ENCODE data around the gene ST6GAL1.

DNA sequence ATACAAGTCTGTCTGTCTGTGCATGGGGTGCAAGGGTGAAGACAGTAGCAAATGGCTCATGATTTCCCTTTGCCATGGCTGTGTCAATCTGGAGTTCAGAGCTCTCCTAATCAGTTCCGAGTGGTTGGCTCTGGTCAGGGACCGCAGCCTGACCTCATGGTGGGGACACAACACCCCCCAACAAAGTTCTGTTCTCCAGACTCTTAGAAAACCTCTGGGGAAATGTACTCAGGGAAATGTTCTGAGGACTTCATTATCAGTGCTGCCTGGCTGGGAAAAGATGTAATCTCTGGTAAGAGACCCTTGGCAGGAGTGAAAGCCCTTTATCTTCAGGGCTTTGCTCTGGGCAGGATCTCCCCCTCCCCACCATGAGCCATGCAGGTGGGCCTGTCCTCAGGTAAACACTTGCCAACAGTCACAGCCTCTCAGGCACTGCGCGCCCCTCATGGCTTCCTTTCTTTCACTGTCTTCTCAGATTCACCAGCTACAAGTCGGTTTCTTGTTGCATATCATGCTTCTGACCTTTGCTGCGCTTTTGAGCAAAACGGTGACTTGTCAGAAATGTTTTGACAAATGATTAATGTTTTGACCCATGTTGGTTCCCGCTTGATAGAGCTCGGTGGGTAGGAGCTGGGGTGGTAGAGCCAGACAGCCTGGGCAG is 95.5 kb downstream of the ST6GAL1 start:
- TF ChIP-seq, protein P1, sequence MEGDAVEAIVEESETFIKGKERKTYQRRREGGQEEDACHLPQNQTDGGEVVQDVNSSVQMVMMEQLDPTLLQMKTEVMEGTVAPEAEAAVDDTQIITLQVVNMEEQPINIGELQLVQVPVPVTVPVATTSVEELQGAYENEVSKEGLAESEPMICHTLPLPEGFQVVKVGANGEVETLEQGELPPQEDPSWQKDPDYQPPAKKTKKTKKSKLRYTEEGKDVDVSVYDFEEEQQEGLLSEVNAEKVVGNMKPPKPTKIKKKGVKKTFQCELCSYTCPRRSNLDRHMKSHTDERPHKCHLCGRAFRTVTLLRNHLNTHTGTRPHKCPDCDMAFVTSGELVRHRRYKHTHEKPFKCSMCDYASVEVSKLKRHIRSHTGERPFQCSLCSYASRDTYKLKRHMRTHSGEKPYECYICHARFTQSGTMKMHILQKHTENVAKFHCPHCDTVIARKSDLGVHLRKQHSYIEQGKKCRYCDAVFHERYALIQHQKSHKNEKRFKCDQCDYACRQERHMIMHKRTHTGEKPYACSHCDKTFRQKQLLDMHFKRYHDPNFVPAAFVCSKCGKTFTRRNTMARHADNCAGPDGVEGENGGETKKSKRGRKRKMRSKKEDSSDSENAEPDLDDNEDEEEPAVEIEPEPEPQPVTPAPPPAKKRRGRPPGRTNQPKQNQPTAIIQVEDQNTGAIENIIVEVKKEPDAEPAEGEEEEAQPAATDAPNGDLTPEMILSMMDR (IDR thresholded peaks at IDR 0.05), result no peak
- no peak for TF ChIP-seq POLR2A (IDR thresholded peaks at IDR 0.05)

Data from heart left ventricle (tissue), 13 donors.